CD4-positive, alpha-beta T cell (primary cell): ENCODE data around the gene SHISA6. TPM values are rescaled to one million over a fixed set of nuclear protein-coding genes. Genes with fewer than 3 reads are reported as not detected.

Source experiments
- ATAC-seq: fragments of 200-7000 bp; cut with Tn5 transposase; one replicate; pipeline ENCODE4 v1.10.0; 2022; ENCODE audit warnings: mild to moderate bottlenecking; ENCODE audit not compliant: poor library complexity
- CTCF ChIA-PET: fragments of 350-600 bp; sonication (Branson Sonifier 250); formaldehyde crosslinking; loops from one replicate; lab custom pipeline; 2021; ENCODE audit warnings: antibody characterized with exemption, inconsistent platforms; lab: Charles Lee
- POLR2A ChIA-PET: fragments of 350-600 bp; sonication (Branson Sonifier 250); formaldehyde crosslinking; loops from one replicate; lab custom pipeline; 2021; ENCODE audit warnings: antibody characterized with exemption, inconsistent platforms; lab: Charles Lee
- DNase-seq, 14 experiments: peaks; one replicate each; pipeline ENCODE4 v3.0.0-alpha.2; 2013 to 2020; ENCODE audit warnings: mixed read lengths in 2 of 14
- H3K27ac ChIP-seq, 2 donors: one replicate each; pipeline versions ENCODE4 v1.5.1 to v1.7.0; 2013; ENCODE audit warnings: low read length in 2 of 2, low read depth in 1 of 2, mild to moderate bottlenecking in 1 of 2
- H3K27me3 ChIP-seq, 2 experiments: 1 replicate in 1 of 2; 2 replicates in 1 of 2; pipeline versions ENCODE4 v1.6.1 to v1.7.0; 2013; ENCODE audit warnings: low read length in 2 of 2, control low read depth in 1 of 2, mild to moderate bottlenecking in 1 of 2, moderate library complexity in 1 of 2; ENCODE audit not compliant: insufficient read depth in 2 of 2, control insufficient read depth in 1 of 2
- H3K36me3 ChIP-seq: one replicate; pipeline ENCODE4 v1.6.1; 2013; ENCODE audit warnings: low read length, control low read depth; ENCODE audit not compliant: insufficient read depth
- H3K4me1 ChIP-seq: one replicate; pipeline ENCODE4 v1.6.1; 2013; ENCODE audit warnings: low read length, control low read depth; ENCODE audit not compliant: insufficient read depth
- H3K4me3 ChIP-seq: one replicate; pipeline ENCODE4 v1.5.1; 2013; ENCODE audit warnings: mild to moderate bottlenecking, low read length, moderate library complexity
- H3K9me3 ChIP-seq, 2 experiments: 1 replicate in 1 of 2; 2 replicates in 1 of 2; pipeline versions ENCODE4 v1.6.1 to v1.7.0; 2013; ENCODE audit warnings: low read length in 2 of 2, mild to moderate bottlenecking in 2 of 2, control low read depth in 1 of 2, moderate library complexity in 1 of 2; ENCODE audit not compliant: control insufficient read depth in 1 of 2, insufficient read depth in 1 of 2
- H3K27ac Mint-ChIP-seq: one replicate; pipeline ENCODE4 v1.8.0; 2020; ENCODE audit warnings: mixed read lengths
- H3K27me3 Mint-ChIP-seq: one replicate; pipeline ENCODE4 v1.8.0; 2021; ENCODE audit warnings: mixed read lengths
- H3K36me3 Mint-ChIP-seq: one replicate; pipeline ENCODE4 v1.8.0; 2021; ENCODE audit warnings: low read depth, mixed read lengths
- H3K4me1 Mint-ChIP-seq: one replicate; pipeline ENCODE4 v1.8.0; 2021; ENCODE audit warnings: low read depth, mixed read lengths
- H3K4me3 Mint-ChIP-seq: one replicate; pipeline ENCODE4 v1.8.0; 2020; ENCODE audit warnings: mild to moderate bottlenecking, mixed read lengths
- H3K9me3 Mint-ChIP-seq: one replicate; pipeline ENCODE4 v1.8.0; 2020; ENCODE audit warnings: mixed read lengths
- CTCF ChIP-seq: fragments of 200-600 bp; IDR thresholded peaks from one replicate; pipeline ENCODE4 v1.8.0; 2022; ENCODE audit warnings: antibody characterized with exemption, mild to moderate bottlenecking
- intact Hi-C, 2 experiments: fragments of 100-400 bp; cut with DNase I in 1 of 2; cut with micrococcal nuclease in 1 of 2; formaldehyde crosslinking; loops; one replicate each; pipeline versions ENCODE4 v1.15.1 to v1.9.0; 2023 to 2025; cut with DNase I, micrococcal nuclease
- total RNA-seq, 174 experiments: library from RNA in 2 of 174; stranded (reverse) in 2 of 174; gene quantifications; one replicate each; pipeline ENCODE4 v1.2.3 and lab custom pipeline; 2021 to 2026

Gene SHISA6
- total RNA-seq, 2 experiments from 2014 or later: not detected

- DNase-seq (no peak), ATAC-seq (no peak)
- Histone ChIP-seq H3K27me3 (no peaks in the 10 kb centered on the region), H3K36me3 (no peaks in the 10 kb centered on the region), H3K4me1 (no peaks in the 10 kb centered on the region), H3K4me3 (no peak overlapping the region), H3K9me3 (peaks cover 0 to 12% of the 10 kb centered on the region in 2 experiments), H3K27ac (no peak overlapping the region)
- TF ChIP-seq CTCF: no peak
- no peaks in the 10 kb centered on the region for H3K27me3 Mint-ChIP-seq
- no peaks in the 10 kb centered on the region for H3K36me3 Mint-ChIP-seq
- ChIA-PET POLR2A (no interaction called here), CTCF (no interaction called here)
- H3K4me3 Mint-ChIP-seq: no peak overlapping the region
- H3K9me3 Mint-ChIP-seq: peaks cover 2% of the 10 kb centered on the region
- intact Hi-C loops: no loop called here
- no peaks in the 10 kb centered on the region for H3K4me1 Mint-ChIP-seq
- no peak overlapping the region for H3K27ac Mint-ChIP-seq
Measured at GRCh38 chr17:11372692-11373091, 131.7 kb downstream of the SHISA6 start.

- H3K27me3 ChIP-seq: no peaks in the 10 kb centered on the region
- no peak overlapping the region for H3K27ac ChIP-seq
- ChIA-PET POLR2A (no interaction called here), CTCF (no interaction called here)
- Mint-ChIP-seq H3K27ac (no peak overlapping the region), H3K36me3 (no peaks in the 10 kb centered on the region), H3K27me3 (no peaks in the 10 kb centered on the region), H3K4me1 (no peaks in the 10 kb centered on the region), H3K4me3 (no peak overlapping the region), H3K9me3 (no peaks in the 10 kb centered on the region)
- peaks cover 0 to 12% of the 10 kb centered on the region in 2 experiments for H3K9me3 ChIP-seq
- H3K4me1 ChIP-seq: no peaks in the 10 kb centered on the region
- ATAC-seq (no peak), DNase-seq (no peak)
- H3K36me3 ChIP-seq: no peaks in the 10 kb centered on the region
- H3K4me3 ChIP-seq: no peak overlapping the region
- TF ChIP-seq CTCF: no peak
- intact Hi-C loops: no loop called here
Measured at GRCh38 chr17:11378506-11378905, 137.5 kb downstream of the SHISA6 start.

- no peak for ATAC-seq
- Histone ChIP-seq H3K36me3 (no peaks in the 10 kb centered on the region), H3K4me3 (no peak overlapping the region), H3K27ac (no peak overlapping the region), H3K9me3 (peaks cover 0 to 9% of the 10 kb centered on the region in 2 experiments), H3K27me3 (no peaks in the 10 kb centered on the region), H3K4me1 (no peaks in the 10 kb centered on the region)
- CTCF ChIA-PET: no interaction called here
- no peak for DNase-seq
- intact Hi-C loops: loop anchor here in 1 of 2 experiments (10.0 kb wide), 1 partner anchor 64 kb away; no protein-coding TSS in a partner anchor
- Mint-ChIP-seq H3K36me3 (no peaks in the 10 kb centered on the region), H3K27ac (no peak overlapping the region), H3K4me3 (no peak overlapping the region), H3K27me3 (no peaks in the 10 kb centered on the region), H3K4me1 (no peaks in the 10 kb centered on the region), H3K9me3 (peaks cover 9% of the 10 kb centered on the region)
- no peak for TF ChIP-seq CTCF
- POLR2A ChIA-PET: no interaction called here
Measured at GRCh38 chr17:11380761-11381160, 139.7 kb downstream of the SHISA6 start.
